ENCODE measurements around the gene SLC39A2. TPM values are rescaled to one million over a fixed set of nuclear protein-coding genes. Genes with fewer than 3 reads are reported as not detected.
"Not testable (repeated sequence)": the region's sequence is repeated elsewhere in the genome, so short reads cannot be mapped to it uniquely, and the experiment has no call there.

SLC39A2 gene
- total RNA-seq, 3 donors from 2014 or later (not counting 1 experiment from before 2014, with no cell fraction given) = not detected

DNA sequence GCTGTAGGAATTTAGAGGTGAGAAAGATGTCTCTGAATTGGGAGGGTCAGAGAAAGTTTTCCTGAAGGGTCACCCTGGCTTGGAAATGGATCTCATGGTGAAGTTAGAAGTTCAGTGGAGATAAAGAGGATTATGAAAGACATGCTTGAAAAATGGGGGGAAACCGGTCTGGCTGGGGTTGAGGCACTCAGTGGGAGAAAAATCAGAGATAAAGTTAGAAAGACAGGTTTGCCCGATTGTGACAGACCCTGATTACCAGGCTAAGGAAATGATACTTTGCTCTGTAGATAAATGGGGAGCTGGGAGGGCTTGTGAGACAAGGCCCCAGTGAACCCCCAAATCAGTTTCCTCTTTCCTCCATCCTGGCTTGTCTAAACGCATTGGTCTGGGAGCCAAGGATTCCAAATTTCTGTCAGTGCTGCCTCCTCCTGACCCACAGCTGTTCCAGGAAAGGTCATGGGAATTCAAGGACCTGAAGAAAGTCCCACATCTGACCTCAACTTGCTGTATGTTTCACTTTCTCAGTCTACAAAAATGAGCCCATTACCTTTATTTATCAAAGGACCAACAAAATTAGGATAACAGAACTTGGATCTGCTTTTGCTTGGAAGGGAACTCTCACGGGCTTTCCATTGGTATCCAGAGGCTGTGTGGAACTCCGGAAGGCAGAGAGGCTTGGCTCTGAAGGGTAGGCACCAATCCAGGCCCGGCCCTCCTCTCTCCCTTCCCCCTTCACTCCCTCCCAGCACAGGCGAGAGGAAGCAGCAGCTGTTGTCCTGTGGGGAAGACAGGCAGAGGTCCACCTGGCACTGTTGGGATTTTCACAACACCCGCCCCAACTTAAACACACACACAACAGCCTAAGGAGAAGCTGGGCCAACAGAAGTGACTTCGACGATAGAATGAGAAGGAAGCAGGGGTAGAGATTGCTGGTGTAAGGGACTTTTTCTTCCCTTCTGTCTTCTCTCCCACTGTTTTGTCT lies 39.6 kb downstream of the SLC39A2 start:
- H3K9me3 Mint-ChIP-seq = no peaks in the 10 kb centered on the region
- no peaks in the 10 kb centered on the region for H3K36me3 ChIP-seq (ENCODE audit: control insufficient read depth, insufficient read depth, low read length)
- H3K27me3 ChIP-seq (ENCODE audit: control insufficient read depth, insufficient read depth, low read length) = peaks cover 3% of the 10 kb centered on the region
- H3K4me3 Mint-ChIP-seq = no peak overlapping the region
- intact Hi-C loops (cut with micrococcal nuclease) = no loop called here
- no peaks in the 10 kb centered on the region for H3K36me3 Mint-ChIP-seq
- H3K27me3 Mint-ChIP-seq (ENCODE audit: low read depth in 2 of 2) = peaks cover 28 to 31% of the 10 kb centered on the region in 2 donors
- H3K27ac ChIP-seq (ENCODE audit: low read length) = no peak overlapping the region
- TF ChIP-seq, protein P1, sequence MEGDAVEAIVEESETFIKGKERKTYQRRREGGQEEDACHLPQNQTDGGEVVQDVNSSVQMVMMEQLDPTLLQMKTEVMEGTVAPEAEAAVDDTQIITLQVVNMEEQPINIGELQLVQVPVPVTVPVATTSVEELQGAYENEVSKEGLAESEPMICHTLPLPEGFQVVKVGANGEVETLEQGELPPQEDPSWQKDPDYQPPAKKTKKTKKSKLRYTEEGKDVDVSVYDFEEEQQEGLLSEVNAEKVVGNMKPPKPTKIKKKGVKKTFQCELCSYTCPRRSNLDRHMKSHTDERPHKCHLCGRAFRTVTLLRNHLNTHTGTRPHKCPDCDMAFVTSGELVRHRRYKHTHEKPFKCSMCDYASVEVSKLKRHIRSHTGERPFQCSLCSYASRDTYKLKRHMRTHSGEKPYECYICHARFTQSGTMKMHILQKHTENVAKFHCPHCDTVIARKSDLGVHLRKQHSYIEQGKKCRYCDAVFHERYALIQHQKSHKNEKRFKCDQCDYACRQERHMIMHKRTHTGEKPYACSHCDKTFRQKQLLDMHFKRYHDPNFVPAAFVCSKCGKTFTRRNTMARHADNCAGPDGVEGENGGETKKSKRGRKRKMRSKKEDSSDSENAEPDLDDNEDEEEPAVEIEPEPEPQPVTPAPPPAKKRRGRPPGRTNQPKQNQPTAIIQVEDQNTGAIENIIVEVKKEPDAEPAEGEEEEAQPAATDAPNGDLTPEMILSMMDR (IDR thresholded peaks at IDR 0.05) = no peak
- no peak overlapping the region for H3K27ac Mint-ChIP-seq
- H3K9me3 ChIP-seq (ENCODE audit: control insufficient read depth, insufficient read depth, low read length) = no peaks in the 10 kb centered on the region
- no peak overlapping the region for H3K4me3 ChIP-seq (ENCODE audit: low read length)
- DNase-seq = no peak
- no peaks in the 10 kb centered on the region for H3K4me1 Mint-ChIP-seq
- 82% methylated on average over 7 of the region's 10 CpGs for WGBS (ENCODE audit: insufficient coverage)
- no peaks in the 10 kb centered on the region for H3K4me1 ChIP-seq (ENCODE audit: control insufficient read depth, insufficient read depth, low read length)
- no peak for ATAC-seq

DNA sequence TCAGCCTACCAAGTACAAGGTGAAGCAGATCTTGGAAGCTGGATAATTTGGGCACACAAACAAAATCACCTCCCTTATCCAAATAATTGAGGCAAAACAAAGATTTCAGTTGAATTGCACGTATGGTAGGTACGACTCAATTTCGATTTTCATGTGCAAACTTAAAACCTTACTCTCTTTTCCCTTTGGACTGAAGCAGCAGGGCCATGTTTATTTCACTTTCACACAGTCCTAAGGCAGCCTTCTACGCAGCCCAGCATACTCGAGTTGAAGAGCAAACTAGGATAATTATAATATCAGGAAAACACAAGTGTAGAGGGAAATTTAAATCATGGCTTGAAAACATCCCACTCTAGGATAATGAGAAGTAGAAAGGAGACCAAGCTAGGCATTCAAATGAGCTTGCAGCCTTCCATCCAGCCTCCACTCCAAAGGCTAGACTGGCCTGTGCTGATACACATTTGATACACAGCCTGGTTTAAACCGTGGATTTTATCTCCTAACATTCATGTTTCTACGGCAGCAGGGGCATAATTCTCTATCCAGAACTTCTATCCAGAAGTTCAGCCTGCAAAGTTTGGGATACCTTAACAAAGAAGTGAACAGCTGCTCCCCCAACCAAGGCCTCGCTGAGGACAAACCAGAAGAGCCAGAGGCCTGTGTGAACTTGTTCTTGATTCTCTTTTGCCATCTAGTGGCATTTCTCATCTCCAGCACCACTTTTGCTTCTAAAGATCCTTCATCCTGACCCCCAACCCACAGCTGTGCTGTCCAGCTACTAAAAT lies 40.7 kb downstream of the SLC39A2 start:
- no peaks in the 10 kb centered on the region for H3K4me1 ChIP-seq (ENCODE audit: control insufficient read depth, insufficient read depth, low read length)
- Mint-ChIP-seq H3K4me3 (no peak overlapping the region), H3K27ac (no peak overlapping the region)

DNA sequence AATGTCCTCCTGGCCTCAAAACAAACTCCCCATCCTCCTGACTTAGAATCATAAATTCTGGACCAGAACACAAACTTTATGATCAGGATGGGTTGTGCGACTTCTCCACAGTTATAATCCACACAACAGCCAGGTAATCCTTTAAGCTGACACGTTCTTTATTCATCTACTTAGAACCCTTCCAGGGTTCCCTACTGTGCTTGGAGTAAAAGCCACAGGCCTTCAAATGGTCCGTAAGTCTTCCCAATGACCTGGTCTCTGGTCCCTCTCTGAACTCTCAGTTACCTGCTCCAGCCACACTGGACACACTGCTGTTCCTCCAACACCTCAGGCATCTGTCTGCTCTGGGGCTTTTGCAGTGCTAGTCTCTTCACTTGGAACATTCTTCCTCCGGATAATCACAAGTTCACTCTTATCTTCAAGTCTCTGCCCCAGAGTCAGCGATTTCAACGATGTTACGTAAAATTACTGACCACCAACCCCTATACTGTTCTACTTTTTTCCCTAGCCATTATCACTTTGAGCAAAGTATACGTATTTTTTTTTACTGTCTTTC lies 41.4 kb downstream of the SLC39A2 start:
- 83% methylated on average over 8 of the region's 8 CpGs for WGBS (ENCODE audit: insufficient coverage)
- Mint-ChIP-seq H3K4me3 (no peak overlapping the region), H3K9me3 (no peaks in the 10 kb centered on the region), H3K27me3 (ENCODE audit: low read depth in 2 of 2) (peaks cover 39 to 41% of the 10 kb centered on the region in 2 donors), H3K27ac (no peak overlapping the region), H3K4me1 (no peaks in the 10 kb centered on the region), H3K36me3 (no peaks in the 10 kb centered on the region)
- ATAC-seq = no peak
- H3K4me1 ChIP-seq (ENCODE audit: control insufficient read depth, insufficient read depth, low read length) = no peaks in the 10 kb centered on the region
- H3K9me3 ChIP-seq (ENCODE audit: control insufficient read depth, insufficient read depth, low read length) = no peaks in the 10 kb centered on the region
- H3K4me3 ChIP-seq (ENCODE audit: low read length) = no peak overlapping the region
- no peak overlapping the region for H3K27ac ChIP-seq (ENCODE audit: low read length)
- no peak for DNase-seq
- TF ChIP-seq, protein P1 (IDR thresholded peaks at IDR 0.05) = no peak
- H3K36me3 ChIP-seq (ENCODE audit: control insufficient read depth, insufficient read depth, low read length) = no peaks in the 10 kb centered on the region
- intact Hi-C loops (cut with micrococcal nuclease) = loop anchor here (1.0 kb wide), 1 partner anchor 26 kb away; no protein-coding TSS in a partner anchor
- peaks cover 3% of the 10 kb centered on the region for H3K27me3 ChIP-seq (ENCODE audit: control insufficient read depth, insufficient read depth, low read length)

More for the DNA sequence above, 40.7 kb downstream of the SLC39A2 start:
- Histone ChIP-seq H3K27me3 (ENCODE audit: control insufficient read depth, insufficient read depth, low read length) (peaks cover 3% of the 10 kb centered on the region), H3K4me3 (ENCODE audit: low read length) (no peak overlapping the region), H3K9me3 (ENCODE audit: control insufficient read depth, insufficient read depth, low read length) (no peaks in the 10 kb centered on the region), H3K27ac (ENCODE audit: low read length) (no peak overlapping the region), H3K36me3 (ENCODE audit: control insufficient read depth, insufficient read depth, low read length) (no peaks in the 10 kb centered on the region)
- 71% methylated on average over 8 of the region's 8 CpGs for WGBS (ENCODE audit: insufficient coverage)
- DNase-seq = peak in 1 of 2 donors; percentile 71
- H3K36me3 Mint-ChIP-seq = no peaks in the 10 kb centered on the region
- TF ChIP-seq, protein P1 (IDR thresholded peaks at IDR 0.05) = no peak
- no peaks in the 10 kb centered on the region for H3K9me3 Mint-ChIP-seq
- ATAC-seq = peak in 2 of 3 donors; percentile 47 to 57
- peaks cover 34 to 36% of the 10 kb centered on the region in 2 donors for H3K27me3 Mint-ChIP-seq (ENCODE audit: low read depth in 2 of 2)
- H3K4me1 Mint-ChIP-seq = no peaks in the 10 kb centered on the region
- intact Hi-C loops (cut with micrococcal nuclease) = loop anchor here (1.0 kb wide), 1 partner anchor 25 kb away; no protein-coding TSS in a partner anchor

DNA sequence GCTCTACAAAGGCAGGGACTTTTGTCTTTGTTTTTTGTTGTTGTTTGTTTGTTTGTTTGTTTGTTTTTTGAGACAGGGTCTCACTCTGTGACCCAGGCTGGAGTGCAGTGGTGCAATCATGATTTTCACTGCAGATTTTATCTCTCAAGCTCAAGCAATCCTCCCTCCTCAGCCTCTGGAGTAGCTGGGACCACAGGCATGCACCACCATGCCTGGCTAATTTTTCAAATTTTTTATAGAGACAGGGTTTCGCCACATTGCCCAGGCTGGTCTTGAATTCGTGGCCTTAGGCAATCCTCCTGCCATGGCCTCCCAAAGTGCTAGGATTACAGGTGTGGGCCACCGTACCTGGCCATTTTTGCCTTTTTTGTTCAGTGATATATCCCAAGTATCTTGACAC lies 41.8 kb downstream of the SLC39A2 start:
- H3K27me3 ChIP-seq (ENCODE audit: control insufficient read depth, insufficient read depth, low read length); H3K4me3 Mint-ChIP-seq; DNase-seq; H3K4me1 ChIP-seq (ENCODE audit: control insufficient read depth, insufficient read depth, low read length); H3K36me3 ChIP-seq (ENCODE audit: control insufficient read depth, insufficient read depth, low read length); H3K27ac ChIP-seq (ENCODE audit: low read length); H3K27ac Mint-ChIP-seq; H3K9me3 Mint-ChIP-seq; ATAC-seq; H3K4me3 ChIP-seq (ENCODE audit: low read length); H3K9me3 ChIP-seq (ENCODE audit: control insufficient read depth, insufficient read depth, low read length); H3K4me1 Mint-ChIP-seq; H3K36me3 Mint-ChIP-seq: not testable (repeated sequence)
- WGBS (ENCODE audit: insufficient coverage) = 82% methylated on average over 3 of the region's 3 CpGs
- intact Hi-C loops (cut with micrococcal nuclease) = loop anchor here (1.0 kb wide), 1 partner anchor 27 kb away; no protein-coding TSS in a partner anchor
- H3K27me3 Mint-ChIP-seq (ENCODE audit: low read depth in 2 of 2) = peaks cover 39 to 45% of the 10 kb centered on the region in 2 donors
